T-helper 2 cell treated with Interferon-gamma antibody and Interleukin-4, amounts not matched to agents 100 ng/mL and 5 ng/mL, for 36 hours (primary cell): ENCODE results near the gene PRR7. TPM values are rescaled to one million over a fixed set of nuclear protein-coding genes. Genes with fewer than 3 reads are reported as not detected.
"Not testable (repeated sequence)": the region's sequence is repeated elsewhere in the genome, so short reads cannot be mapped to it uniquely, and the experiment has no call there.

ENCODE experiments used
- intact Hi-C: fragments of 100-400 bp; cut with micrococcal nuclease; formaldehyde crosslinking; loops from one replicate; pipeline ENCODE4 v1.15.1; 2023
- total RNA-seq: library from RNA; stranded (reverse); gene quantifications from 2 replicates; pipeline ENCODE4 v1.2.3, GENCODE V29; 2022

The PRR7 gene
- 6.0 and 7.4 TPM in 2 replicates for total RNA-seq

- intact Hi-C loops = loop anchor here (1.0 to 2.0 kb wide), 4 partner anchors 9 to 56 kb away; no protein-coding TSS in a partner anchor
Measured at GRCh38 chr5:177446200-177447065, at the start of gene PRR7. TSS of gene PRR7 (plus strand) at chr5:177446814. CDS start at chr5:177455068, 8,254 bp downstream.

GRCh38 chr5:177397875-177398390 lies 48.7 kb upstream of the PRR7 start:
- intact Hi-C loops = no loop called here

- intact Hi-C loops = loop anchor here (5.0 kb wide), 1 partner anchor 43 kb away; the partner anchor contains the start of gene RGS14
Measured at GRCh38 chr5:177399997-177400868, 46.4 kb upstream of the PRR7 start, which contains the start of gene PFN3. TSS of gene PFN3 (minus strand) at chr5:177400661. CDS start at chr5:177400576, 85 bp downstream.

GRCh38 chr5:177402271-177403043 lies 44.2 kb upstream of the PRR7 start:
- intact Hi-C loops = loop anchor here (1.0 to 5.0 kb wide), 4 partner anchors 12 to 84 kb away; partner anchors contain the start of genes PRR7 and RGS14

- intact Hi-C loops = loop anchor here (1.0 to 5.0 kb wide), 4 partner anchors 13 to 84 kb away; partner anchors contain the start of genes PRR7 and RGS14
Measured at GRCh38 chr5:177403102-177403791, 43.4 kb upstream of the PRR7 start.

- intact Hi-C loops = loop anchor here (1.0 to 5.0 kb wide), 7 partner anchors 14 to 93 kb away; partner anchors contain the start of genes PDLIM7, PRR7 and RGS14
Measured at GRCh38 chr5:177403792-177404640, 42.6 kb upstream of the PRR7 start.

- intact Hi-C loops = loop anchor here (1.0 to 5.0 kb wide), 4 partner anchors 21 to 93 kb away; partner anchors contain the start of genes PDLIM7 and RGS14
Measured at GRCh38 chr5:177404641-177405179, 41.9 kb upstream of the PRR7 start.

GRCh38 chr5:177405312-177405711 lies 41.3 kb upstream of the PRR7 start:
- intact Hi-C loops = no loop called here

GRCh38 chr5:177405805-177406204 lies 40.8 kb upstream of the PRR7 start:
- intact Hi-C loops = no loop called here

GRCh38 chr5:177409043-177409801 lies 37.4 kb upstream of the PRR7 start, which contains the start of gene F12:
TSS of gene F12 (minus strand) at chr5:177409564. CDS start at chr5:177409527, 37 bp downstream.
- intact Hi-C loops = no loop called here

- intact Hi-C loops = no loop called here
Measured at GRCh38 chr5:177410575-177410974, 36.0 kb upstream of the PRR7 start.

- intact Hi-C loops = no loop called here
Measured at GRCh38 chr5:177412603-177413233, 33.9 kb upstream of the PRR7 start.

GRCh38 chr5:177414481-177414880 lies 32.1 kb upstream of the PRR7 start:
- intact Hi-C loops = no loop called here

GRCh38 chr5:177417081-177417480 lies 29.5 kb upstream of the PRR7 start:
- intact Hi-C loops = not testable (repeated sequence)

- intact Hi-C loops = no loop called here
Measured at GRCh38 chr5:177419046-177419445, 27.6 kb upstream of the PRR7 start.

GRCh38 chr5:177420472-177420871 lies 26.1 kb upstream of the PRR7 start:
- intact Hi-C loops = not testable (repeated sequence)
